Testis (tissue), 3 donors: Measurements from ENCODE around the gene FGR. TPM values are rescaled to one million over a fixed set of nuclear protein-coding genes. Genes with fewer than 3 reads are reported as not detected.

Experiments
- DNase-seq: peaks from one replicate; pipeline ENCODE4 v3.0.0-alpha.2; 2019
- H3K27ac ChIP-seq, 2 donors: fragments of 200-600 bp; sonication (generic); one replicate each; pipeline ENCODE4 v1.5.1; 2019
- H3K27me3 ChIP-seq: fragments of 200-600 bp; sonication (generic); one replicate; pipeline ENCODE4 v1.5.1; 2019
- H3K36me3 ChIP-seq: fragments of 200-600 bp; sonication (generic); one replicate; pipeline ENCODE4 v1.5.1; 2017; ENCODE audit warnings: low read depth; ENCODE audit errors: missing control alignments
- H3K4me1 ChIP-seq: fragments of 200-600 bp; sonication (generic); one replicate; pipeline ENCODE4 v1.5.1; 2019
- H3K4me3 ChIP-seq, 2 donors: fragments of 200-600 bp; sonication (generic); one replicate each; pipeline ENCODE4 v1.5.1; 2017 to 2019
- H3K9me3 ChIP-seq: fragments of 200-600 bp; sonication (generic); one replicate; pipeline ENCODE4 v1.5.1; 2017
- CTCF ChIP-seq, 3 experiments: fragments of 450-650 bp in 2 of 3; fragments of 200-600 bp in 1 of 3; sonication (generic) in 1 of 3; IDR thresholded peaks; one replicate each; pipeline ENCODE4 v1.5.1; 2016 to 2019; ENCODE audit warnings: antibody characterized with exemption in 3 of 3, mild to moderate bottlenecking in 2 of 3, moderate library complexity in 1 of 3
- POLR2A ChIP-seq: fragments of 450-650 bp; IDR thresholded peaks from one replicate; pipeline ENCODE4 v1.6.1; 2017; ENCODE audit warnings: antibody characterized with exemption, mild to moderate bottlenecking, moderate library complexity
- WGBS, 2 donors: methylation state at CpG; one replicate each; pipeline ENCODE4 v1.1.5; 2018; 5-methylcytosine and 5-hydroxymethylcytosine counted together
- intact Hi-C: fragments of 100-400 bp; cut with DNase I; formaldehyde crosslinking; loops from one replicate; pipeline ENCODE4 v1.15.1; 2023; ENCODE audit warnings: low total_unique reads
- polyA plus RNA-seq: library from polyadenylated mRNA; stranded (reverse); fragments of 350-450 nt; fragmentation: Illumina TruSeq; extraction: RNeasy Lipid Tissue Mini Kit (QIAGEN cat#74804); gene quantifications from one replicate; pipeline ENCODE4 v1.2.3, GENCODE V29; 2014; ENCODE audit warnings: low read depth, low replicate concordance; ENCODE audit not compliant: insufficient read depth
- total RNA-seq, 2 donors: library from RNA; depleted of rRNA; stranded (reverse); fragments of >200 nt; gene quantifications; one replicate each; pipeline ENCODE4 v1.2.3, GENCODE V29; 2016

Gene FGR
- total and polyA plus RNA-seq, 3 donors from 2014 or later = 5.2 to 10.2 (median 10.0) TPM

GRCh38 chr1:27612718-27613117 is 22.3 kb downstream of the FGR start:
- H3K27me3 ChIP-seq = no peaks in the 10 kb centered on the region
- intact Hi-C loops = loop anchor here (10.0 kb wide), 1 partner anchor 52 kb away; no protein-coding TSS in a partner anchor
- H3K27ac ChIP-seq = no peak overlapping the region
- H3K36me3 ChIP-seq = no peaks in the 10 kb centered on the region
- WGBS, 2 donors = 85 to 92% methylated on average over 10 to 12 of the region's 12 CpGs
- no peaks in the 10 kb centered on the region for H3K9me3 ChIP-seq
- no peak for DNase-seq
- TF ChIP-seq CTCF (IDR thresholded peaks at IDR 0.05) = no peak
- TF ChIP-seq POLR2A = no peak
- no peaks in the 10 kb centered on the region for H3K4me1 ChIP-seq
- no peak overlapping the region for H3K4me3 ChIP-seq

GRCh38 chr1:27611450-27611849 is 23.5 kb downstream of the FGR start:
- DNase-seq = no peak
- H3K4me1 ChIP-seq = peaks cover 6% of the 10 kb centered on the region
- no peak overlapping the region for H3K27ac ChIP-seq
- H3K27me3 ChIP-seq = no peaks in the 10 kb centered on the region
- H3K4me3 ChIP-seq = no peak overlapping the region
- 75 to 79% methylated on average over 4 of the region's 4 CpGs for WGBS, 2 donors
- no peak for TF ChIP-seq CTCF (IDR thresholded peaks at IDR 0.05)
- no peaks in the 10 kb centered on the region for H3K9me3 ChIP-seq
- no peaks in the 10 kb centered on the region for H3K36me3 ChIP-seq
- intact Hi-C loops = loop anchor here (10.0 kb wide), 1 partner anchor 53 kb away; no protein-coding TSS in a partner anchor

GRCh38 chr1:27609618-27610240 is 25.3 kb downstream of the FGR start:
- H3K27ac ChIP-seq = no peak overlapping the region
- H3K27me3 ChIP-seq = no peaks in the 10 kb centered on the region
- H3K4me3 ChIP-seq = no peak overlapping the region
- H3K4me1 ChIP-seq = peaks cover 6% of the 10 kb centered on the region
- 68 to 82% methylated on average over 12 of the region's 12 CpGs for WGBS, 2 donors
- TF ChIP-seq POLR2A (no peak), CTCF (IDR thresholded peaks at IDR 0.05) (no peak)
- H3K36me3 ChIP-seq = no peaks in the 10 kb centered on the region
- DNase-seq = no peak
- intact Hi-C loops = loop anchor here (10.0 kb wide), 2 partner anchors 55 to 215 kb away; partner anchors contain the start of gene GPR3
- H3K9me3 ChIP-seq = no peaks in the 10 kb centered on the region

GRCh38 chr1:27609210-27609555 is 25.8 kb downstream of the FGR start:
- TF ChIP-seq POLR2A (no peak), CTCF (IDR thresholded peaks at IDR 0.05) (no peak)
- no peak overlapping the region for H3K4me3 ChIP-seq
- intact Hi-C loops = loop anchor here (10.0 kb wide), 1 partner anchor 214 kb away; the partner anchor contains the start of gene GPR3
- H3K36me3 ChIP-seq = no peaks in the 10 kb centered on the region
- peaks cover 6% of the 10 kb centered on the region for H3K4me1 ChIP-seq
- H3K9me3 ChIP-seq = no peaks in the 10 kb centered on the region
- no peaks in the 10 kb centered on the region for H3K27me3 ChIP-seq
- DNase-seq = no peak
- H3K27ac ChIP-seq = no peak overlapping the region
- 54 to 65% methylated on average over 3 of the region's 3 CpGs for WGBS, 2 donors

- no peaks in the 10 kb centered on the region for H3K36me3 ChIP-seq
- H3K9me3 ChIP-seq = no peaks in the 10 kb centered on the region
- DNase-seq = no peak
- 59 to 61% methylated on average over 11 of the region's 11 CpGs for WGBS, 2 donors
- intact Hi-C loops = loop anchor here (10.0 kb wide), 1 partner anchor 213 kb away; the partner anchor contains the start of gene GPR3
- H3K4me1 ChIP-seq = peaks cover 6% of the 10 kb centered on the region
- H3K27ac ChIP-seq = no peak overlapping the region
- H3K27me3 ChIP-seq = no peaks in the 10 kb centered on the region
- no peak overlapping the region for H3K4me3 ChIP-seq
- TF ChIP-seq CTCF (IDR thresholded peaks at IDR 0.05) = no peak
- no peak for TF ChIP-seq POLR2A
These were observed 27.7 kb downstream of the FGR start for GRCh38 chr1:27607239-27607804.
